ENCODE results near the gene ATP5F1A.

ATP5F1A gene

GRCh38 chr18:46073474-46074331, 24.4 kb downstream of the ATP5F1A start:
- DNase-seq (ENCODE audit: low spot score), result peak; percentile 83

- no peak for DNase-seq (ENCODE audit: low spot score)
These were observed 25.1 kb downstream of the ATP5F1A start for GRCh38 chr18:46072959-46073358.

- DNase-seq (ENCODE audit: low spot score), result no peak
These were observed 25.7 kb downstream of the ATP5F1A start for GRCh38 chr18:46072376-46072867.

- peak; percentile 69 for DNase-seq (ENCODE audit: low spot score)
These were observed 26.3 kb downstream of the ATP5F1A start, which contains the start of gene PSTPIP2 for GRCh38 chr18:46071653-46072375. TSS of gene PSTPIP2 (minus strand) at chr18:46072260. CDS start at chr18:46072188, 72 bp downstream.

- DNase-seq (ENCODE audit: low spot score), result no peak
These were observed 27.1 kb downstream of the ATP5F1A start for GRCh38 chr18:46070815-46071652.

- DNase-seq (ENCODE audit: low spot score), result no peak
These were observed 27.9 kb downstream of the ATP5F1A start for GRCh38 chr18:46070232-46070631.

GRCh38 chr18:46069524-46069923, 28.6 kb downstream of the ATP5F1A start:
- DNase-seq (ENCODE audit: low spot score), result no peak

- no peak for DNase-seq (ENCODE audit: low spot score)
These were observed 29.3 kb downstream of the ATP5F1A start for GRCh38 chr18:46068763-46069162.

- DNase-seq (ENCODE audit: low spot score), result no peak
These were observed 30.6 kb downstream of the ATP5F1A start for GRCh38 chr18:46067438-46068007.

GRCh38 chr18:46062781-46063180, 35.3 kb downstream of the ATP5F1A start:
- no peak for DNase-seq (ENCODE audit: low spot score)

GRCh38 chr18:46061796-46062195, 36.3 kb downstream of the ATP5F1A start:
- no peak for DNase-seq (ENCODE audit: low spot score)

GRCh38 chr18:46061387-46061786, 36.7 kb downstream of the ATP5F1A start:
- DNase-seq (ENCODE audit: low spot score), result no peak

GRCh38 chr18:46060359-46060841, 37.7 kb downstream of the ATP5F1A start:
- no peak for DNase-seq (ENCODE audit: low spot score)

- DNase-seq (ENCODE audit: low spot score), result no peak
These were observed 42.3 kb downstream of the ATP5F1A start for GRCh38 chr18:46055838-46056230.

GRCh38 chr18:46054956-46055837, 42.9 kb downstream of the ATP5F1A start:
- DNase-seq (ENCODE audit: low spot score), result peak; percentile 53

- no peak for DNase-seq (ENCODE audit: low spot score)
These were observed 44.6 kb downstream of the ATP5F1A start for GRCh38 chr18:46053368-46054095.

- no peak for DNase-seq (ENCODE audit: low spot score)
These were observed 46.2 kb downstream of the ATP5F1A start for GRCh38 chr18:46051731-46052461.

GRCh38 chr18:46050268-46050667, 47.8 kb downstream of the ATP5F1A start:
- no peak for DNase-seq (ENCODE audit: low spot score)

GRCh38 chr18:46048641-46049040, 49.5 kb downstream of the ATP5F1A start:
- DNase-seq (ENCODE audit: low spot score), result no peak

Data from CD4-positive, alpha-beta T cell treated with Interleukin-2 at 100 ng/mL for 4 hours (primary cell).